Measurements from ENCODE around the gene GRAP2. TPM values are rescaled to one million over a fixed set of nuclear protein-coding genes. Genes with fewer than 3 reads are reported as not detected.

The GRAP2 gene
- total and polyA plus RNA-seq, 4 donors, result 1.9 to 6.9 (median 4.2) TPM

GRCh38 chr22:39913886-39914285 lies 13.0 kb downstream of the GRAP2 start:
- Histone ChIP-seq H3K36me3 (ENCODE audit: control insufficient read depth in 4 of 4, insufficient read depth in 4 of 4, low read length in 4 of 4) (no peaks in the 10 kb centered on the region), H3K4me3 (no peak overlapping the region), H3K9me3 (ENCODE audit: control insufficient read depth in 4 of 4, insufficient read depth in 3 of 4, low read length in 3 of 4) (no peaks in the 10 kb centered on the region), H3K9ac (ENCODE audit: insufficient read depth in 1 of 2, low read length in 2 of 2) (no peak overlapping the region), H3K27ac (ENCODE audit: low read depth in 1 of 2, low read length in 1 of 2) (no peak overlapping the region), H3K4me1 (ENCODE audit: control insufficient read depth in 5 of 5, insufficient read depth in 5 of 5, low read length in 5 of 5) (peaks cover 0 to 33% (median 4%) of the 10 kb centered on the region in 5 donors), H3K27me3 (ENCODE audit: control insufficient read depth in 3 of 3, insufficient read depth in 3 of 3, low read length in 2 of 3) (peaks cover 5 to 49% (median 28%) of the 10 kb centered on the region in 3 donors)
- no peak for TF ChIP-seq CTCF (IDR thresholded peaks at IDR 0.05; ENCODE audit: control extremely low read depth, extremely low read depth)
- DNase-seq (no peak), ATAC-seq (ENCODE audit: insufficient read depth, low FRiP score) (no peak)
- WGBS, 2 donors, result 75 to 87% methylated on average over 2 of the region's 2 CpGs

DNA sequence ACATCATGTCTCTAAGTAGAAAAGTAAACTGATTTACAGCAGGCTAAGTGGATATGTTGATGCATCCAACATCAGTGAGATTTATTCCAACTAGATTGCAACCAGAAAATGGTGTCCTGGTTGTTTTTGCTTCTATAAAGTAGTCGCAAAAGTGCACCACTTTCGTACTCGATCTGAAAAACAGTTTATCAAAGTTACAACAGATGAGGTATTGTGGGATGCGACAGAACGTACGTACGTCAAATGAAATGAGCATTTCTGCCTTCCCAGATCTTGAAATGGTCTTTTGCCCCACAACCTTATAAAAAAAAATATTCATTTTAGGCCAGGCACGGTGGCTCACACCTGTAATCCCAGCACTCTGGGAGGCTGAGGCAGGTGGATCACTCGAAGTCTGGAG lies 13.7 kb downstream of the GRAP2 start:
- H3K9me3 ChIP-seq (ENCODE audit: control insufficient read depth in 4 of 4, insufficient read depth in 3 of 4, low read length in 3 of 4), result no peaks in the 10 kb centered on the region
- no peaks in the 10 kb centered on the region for H3K36me3 ChIP-seq (ENCODE audit: control insufficient read depth in 4 of 4, insufficient read depth in 4 of 4, low read length in 4 of 4)
- peaks cover 0 to 36% (median 4%) of the 10 kb centered on the region in 5 donors for H3K4me1 ChIP-seq (ENCODE audit: control insufficient read depth in 5 of 5, insufficient read depth in 5 of 5, low read length in 5 of 5)
- no peak for TF ChIP-seq CTCF (IDR thresholded peaks at IDR 0.05; ENCODE audit: control extremely low read depth, extremely low read depth)
- ATAC-seq (ENCODE audit: insufficient read depth, low FRiP score), result no peak
- peaks cover 5 to 42% (median 23%) of the 10 kb centered on the region in 3 donors for H3K27me3 ChIP-seq (ENCODE audit: control insufficient read depth in 3 of 3, insufficient read depth in 3 of 3, low read length in 2 of 3)
- no peak overlapping the region for H3K4me3 ChIP-seq
- no peak overlapping the region for H3K9ac ChIP-seq (ENCODE audit: insufficient read depth in 1 of 2, low read length in 2 of 2)
- whole genome bisulfite sequencing, 2 donors, result 90 to 95% methylated on average over 9 of the region's 9 CpGs
- DNase-seq, result no peak
- no peak overlapping the region for H3K27ac ChIP-seq (ENCODE audit: low read depth in 1 of 2, low read length in 1 of 2)

GRCh38 chr22:39915295-39915726 lies 14.4 kb downstream of the GRAP2 start:
- no peak overlapping the region for H3K9ac ChIP-seq (ENCODE audit: insufficient read depth in 1 of 2, low read length in 2 of 2)
- H3K4me3 ChIP-seq, result no peak overlapping the region
- H3K36me3 ChIP-seq (ENCODE audit: control insufficient read depth in 4 of 4, insufficient read depth in 4 of 4, low read length in 4 of 4), result no peaks in the 10 kb centered on the region
- H3K27me3 ChIP-seq (ENCODE audit: control insufficient read depth in 3 of 3, insufficient read depth in 3 of 3, low read length in 2 of 3), result peaks cover 5 to 43% (median 22%) of the 10 kb centered on the region in 3 donors
- peaks cover 0 to 36% (median 4%) of the 10 kb centered on the region in 5 donors for H3K4me1 ChIP-seq (ENCODE audit: control insufficient read depth in 5 of 5, insufficient read depth in 5 of 5, low read length in 5 of 5)
- 46 to 55% methylated on average over 4 of the region's 4 CpGs for WGBS, 2 donors
- no peak for ATAC-seq (ENCODE audit: insufficient read depth, low FRiP score)
- H3K9me3 ChIP-seq (ENCODE audit: control insufficient read depth in 4 of 4, insufficient read depth in 3 of 4, low read length in 3 of 4), result no peaks in the 10 kb centered on the region
- no peak for DNase-seq
- no peak for TF ChIP-seq CTCF (IDR thresholded peaks at IDR 0.05; ENCODE audit: control extremely low read depth, extremely low read depth)
- no peak overlapping the region for H3K27ac ChIP-seq (ENCODE audit: low read depth in 1 of 2, low read length in 1 of 2)

DNA sequence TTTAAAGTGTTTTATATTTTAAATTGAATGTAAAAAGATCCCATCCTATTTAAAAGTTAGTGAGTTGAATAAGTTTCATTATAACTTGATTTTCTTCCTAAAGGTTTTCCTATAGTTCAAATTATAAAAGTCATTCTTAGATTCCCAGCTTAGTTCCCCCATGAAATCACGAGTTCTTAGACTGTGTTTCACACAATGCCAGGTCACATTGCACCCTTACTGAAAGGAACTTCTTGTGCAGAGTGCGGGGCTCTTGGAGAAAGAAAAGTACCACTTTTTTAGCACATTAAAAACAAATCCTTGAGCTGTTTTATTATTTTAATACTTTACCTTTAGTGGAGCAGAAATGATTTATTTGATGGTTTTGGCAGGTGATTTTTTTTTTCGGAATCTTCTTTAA lies 15.6 kb downstream of the GRAP2 start:
- no peak overlapping the region for H3K9ac ChIP-seq (ENCODE audit: insufficient read depth in 1 of 2, low read length in 2 of 2)
- DNase-seq (no peak), ATAC-seq (ENCODE audit: insufficient read depth, low FRiP score) (no peak)
- TF ChIP-seq CTCF (IDR thresholded peaks at IDR 0.05; ENCODE audit: control extremely low read depth, extremely low read depth), result no peak
- no peak overlapping the region for H3K27ac ChIP-seq (ENCODE audit: low read depth in 1 of 2, low read length in 1 of 2)
- no peaks in the 10 kb centered on the region for H3K36me3 ChIP-seq (ENCODE audit: control insufficient read depth in 4 of 4, insufficient read depth in 4 of 4, low read length in 4 of 4)
- no peaks in the 10 kb centered on the region for H3K9me3 ChIP-seq (ENCODE audit: control insufficient read depth in 4 of 4, insufficient read depth in 3 of 4, low read length in 3 of 4)
- H3K4me1 ChIP-seq (ENCODE audit: control insufficient read depth in 5 of 5, insufficient read depth in 5 of 5, low read length in 5 of 5), result peaks cover 0 to 36% (median 4%) of the 10 kb centered on the region in 5 donors
- 67 to 83% methylated on average over 3 of the region's 3 CpGs for WGBS, 2 donors
- H3K27me3 ChIP-seq (ENCODE audit: control insufficient read depth in 3 of 3, insufficient read depth in 3 of 3, low read length in 2 of 3), result peaks cover 5 to 50% (median 22%) of the 10 kb centered on the region in 3 donors
- H3K4me3 ChIP-seq, result no peak overlapping the region

Measured in lung (tissue), 12 donors.